WTC11 (cell line): Measurements from ENCODE around the gene GPR18. TPM values are rescaled to one million over a fixed set of nuclear protein-coding genes. Genes with fewer than 3 reads are reported as not detected.
A peak's percentile ranks its signal among the peaks of the same experiment; 100 is the strongest.

ENCODE experiments used
- ATAC-seq: fragments of 200-7000 bp; cut with Tn5 transposase; 2 replicates; pipeline ENCODE4 v1.10.0; 2021; ENCODE audit warnings: mild to moderate bottlenecking, moderate library complexity
- CTCF ChIA-PET: fragments of 300-600 bp; sonication (Branson Sonifier 250); formaldehyde crosslinking; loops from one replicate; lab custom pipeline; 2021; ENCODE audit warnings: antibody characterized with exemption; lab: Charles Lee
- POLR2A ChIA-PET: fragments of 350-600 bp; sonication (Branson Sonifier 250); formaldehyde crosslinking; loops from one replicate; lab custom pipeline; 2021; ENCODE audit warnings: antibody characterized with exemption; lab: Charles Lee
- DNase-seq: peaks from one replicate; pipeline ENCODE4 v3.0.0; 2021; ENCODE audit warnings: low spot score
- H3K27ac Mint-ChIP-seq: 2 replicates; pipeline ENCODE4 v1.8.0; 2021; ENCODE audit warnings: mixed read lengths
- H3K27me3 Mint-ChIP-seq: 2 replicates; pipeline ENCODE4 v1.8.0; 2021; ENCODE audit warnings: low read depth, mild to moderate bottlenecking, moderate library complexity, mixed read lengths
- H3K36me3 Mint-ChIP-seq: 2 replicates; pipeline ENCODE4 v1.8.0; 2021; ENCODE audit warnings: mixed read lengths
- H3K4me1 Mint-ChIP-seq: 2 replicates; pipeline ENCODE4 v1.8.0; 2022; ENCODE audit warnings: mixed read lengths
- H3K4me3 Mint-ChIP-seq: 2 replicates; pipeline ENCODE4 v1.8.0; 2021; ENCODE audit warnings: mild to moderate bottlenecking, moderate library complexity, mixed read lengths
- H3K9me3 Mint-ChIP-seq: 2 replicates; pipeline ENCODE4 v1.8.0; 2021; ENCODE audit warnings: mixed read lengths
- E2F1 ChIP-seq: sonication (generic); formaldehyde crosslinking; IDR thresholded peaks from 2 replicates; pipeline ENCODE4 v1.8.0; 2022; ENCODE audit warnings: mild to moderate bottlenecking, missing genetic modification reagents
- ELF4 ChIP-seq: sonication (generic); formaldehyde crosslinking; IDR thresholded peaks from 2 replicates; pipeline ENCODE4 v1.8.1; 2022; ENCODE audit warnings: low read depth, mild to moderate bottlenecking, moderate library complexity, missing genetic modification reagents
- ERG ChIP-seq: fragments of 250-450 bp; sonication (Bioruptor Pico); IDR thresholded peaks from 2 replicates; pipeline ENCODE4 v1.8.0; 2021; ENCODE audit warnings: mild to moderate bottlenecking
- ETV6 ChIP-seq: sonication (generic); formaldehyde crosslinking; IDR thresholded peaks from 2 replicates; pipeline ENCODE4 v1.8.1; 2022; ENCODE audit warnings: mild to moderate bottlenecking, missing genetic modification reagents
- FOXK1 ChIP-seq: sonication (generic); formaldehyde crosslinking; IDR thresholded peaks from 2 replicates; pipeline ENCODE4 v1.8.0; 2022; ENCODE audit warnings: mild to moderate bottlenecking, moderate library complexity, missing genetic modification reagents
- HMGXB4 ChIP-seq: sonication (generic); formaldehyde crosslinking; IDR thresholded peaks from 2 replicates; pipeline ENCODE4 v1.8.1; 2023; ENCODE audit warnings: mild to moderate bottlenecking, moderate library complexity, missing genetic modification reagents
- KAT7 ChIP-seq: sonication (generic); formaldehyde crosslinking; IDR thresholded peaks from 2 replicates; pipeline ENCODE4 v1.8.1; 2023; ENCODE audit warnings: missing genetic modification reagents, mild to moderate bottlenecking, borderline replicate concordance
- MAX ChIP-seq: sonication (generic); formaldehyde crosslinking; IDR thresholded peaks from 2 replicates; pipeline ENCODE4 v1.8.0; 2022; ENCODE audit warnings: mild to moderate bottlenecking, missing genetic modification reagents
- MYBL2 ChIP-seq: sonication (generic); formaldehyde crosslinking; IDR thresholded peaks from 2 replicates; pipeline ENCODE4 v1.8.1; 2023; ENCODE audit warnings: mild to moderate bottlenecking, moderate library complexity, missing genetic modification reagents
- NFYB ChIP-seq: sonication (generic); formaldehyde crosslinking; conservative IDR thresholded peaks from 2 replicates; pipeline ENCODE4 v1.8.0; 2022; ENCODE audit warnings: low read depth, missing genetic modification reagents
- NR3C1 ChIP-seq: sonication (generic); formaldehyde crosslinking; conservative IDR thresholded peaks from 2 replicates; pipeline ENCODE4 v1.8.1; 2023; ENCODE audit warnings: low read depth, mild to moderate bottlenecking, missing genetic modification reagents
- OVOL2 ChIP-seq: fragments of 250-450 bp; sonication (Bioruptor Pico); IDR thresholded peaks from 2 replicates; pipeline ENCODE4 v1.9.0; 2021; ENCODE audit warnings: mild to moderate bottlenecking, borderline replicate concordance
- SMAD4 ChIP-seq: sonication (generic); formaldehyde crosslinking; IDR thresholded peaks from 2 replicates; pipeline ENCODE4 v1.8.0; 2022; ENCODE audit warnings: mild to moderate bottlenecking, missing genetic modification reagents
- TEAD4 ChIP-seq: sonication (generic); formaldehyde crosslinking; IDR thresholded peaks from 2 replicates; pipeline ENCODE4 v1.8.0; 2022; ENCODE audit warnings: mild to moderate bottlenecking, missing genetic modification reagents
- ZBTB43 ChIP-seq: sonication (generic); formaldehyde crosslinking; IDR thresholded peaks from 2 replicates; pipeline ENCODE4 v1.8.1; 2023; ENCODE audit warnings: mild to moderate bottlenecking, missing genetic modification reagents
- ZNF423 ChIP-seq: fragments of 250-450 bp; sonication (Bioruptor Pico); IDR thresholded peaks from 2 replicates; pipeline ENCODE4 v2.1.2; 2022; ENCODE audit warnings: mild to moderate bottlenecking, moderate library complexity
- ZNF512 ChIP-seq: sonication (generic); formaldehyde crosslinking; IDR thresholded peaks from 2 replicates; pipeline ENCODE4 v1.8.1; 2022; ENCODE audit warnings: missing genetic modification reagents, borderline replicate concordance
- ZNF532 ChIP-seq: fragments of 250-450 bp; sonication (Bioruptor Pico); IDR thresholded peaks from 2 replicates; pipeline ENCODE4 v1.9.0; 2021; ENCODE audit warnings: mild to moderate bottlenecking, borderline replicate concordance
- total RNA-seq: library from RNA; stranded (reverse); gene quantifications from 3 replicates; pipeline ENCODE4 v1.2.3, GENCODE V29; 2021

The GPR18 gene
- total RNA-seq, 1 experiment from 2014 or later, result 0.09 TPM

GRCh38 chr13:99263126-99263785, 5.1 kb upstream of the GPR18 start:
- H3K4me3 Mint-ChIP-seq, result no peak overlapping the region
- no peaks in the 10 kb centered on the region for H3K27me3 Mint-ChIP-seq
- ATAC-seq, result no peak
- TF ChIP-seq SMAD4 (CRISPR knock-in tag) (no peak), MYBL2 (no peak), ETV6 (CRISPR knock-in tag) (no peak), HMGXB4 (no peak), FOXK1 (no peak), ELF4 (CRISPR knock-in tag) (no peak), NFYB (CRISPR knock-in tag) (no peak), NR3C1 (CRISPR knock-in tag) (no peak), TEAD4 (CRISPR knock-in tag) (no peak), OVOL2 (no peak), E2F1 (CRISPR knock-in tag) (no peak), ZNF512 (CRISPR knock-in tag) (no peak), ERG (CRISPR knock-in tag) (no peak)
- no peaks in the 10 kb centered on the region for H3K9me3 Mint-ChIP-seq
- H3K27ac Mint-ChIP-seq, result peak overlapping the region; percentile 73
- no peaks in the 10 kb centered on the region for H3K36me3 Mint-ChIP-seq
- no peak for DNase-seq
- H3K4me1 Mint-ChIP-seq, result peaks cover 13% of the 10 kb centered on the region
- POLR2A ChIA-PET, result no interaction called here
- CTCF ChIA-PET, result interaction anchor here (1.1 to 3.1 kb wide), 3 partner anchors 48 to 87 kb away, joined by 3 to 17 read pairs (median 10); no protein-coding TSS in a partner anchor

- ChIA-PET CTCF (interaction anchor here (2.0 kb wide), 1 partner anchor 85 kb away, joined by 4 read pairs; no protein-coding TSS in a partner anchor), POLR2A (no interaction called here)
- DNase-seq, result no peak
- Mint-ChIP-seq H3K27me3 (no peaks in the 10 kb centered on the region), H3K36me3 (no peaks in the 10 kb centered on the region), H3K4me3 (no peak overlapping the region), H3K9me3 (no peaks in the 10 kb centered on the region), H3K27ac (0 out of 2 replicates have a peak overlapping the region, but pooled peaks have one; percentile 40), H3K4me1 (peaks cover 16% of the 10 kb centered on the region)
- TF ChIP-seq ZNF512 (CRISPR knock-in tag) (no peak), ZNF423 (CRISPR knock-in tag) (peak; percentile 42; the same call in 1 of the 2 replicates)
- ATAC-seq, result no peak
Measured at GRCh38 chr13:99261059-99261458, 2.9 kb upstream of the GPR18 start.

GRCh38 chr13:99260216-99260615, 2.0 kb upstream of the GPR18 start:
- ChIA-PET CTCF (interaction anchor here (0.8 to 2.0 kb wide), 2 partner anchors 9 to 84 kb away, joined by 3 to 4 read pairs; no protein-coding TSS in a partner anchor), POLR2A (no interaction called here)
- no peak for ATAC-seq
- no peak for DNase-seq
- Mint-ChIP-seq H3K27me3 (no peaks in the 10 kb centered on the region), H3K36me3 (no peaks in the 10 kb centered on the region), H3K9me3 (no peaks in the 10 kb centered on the region), H3K4me3 (no peak overlapping the region), H3K27ac (peak overlapping the region; percentile 15), H3K4me1 (peaks cover 16% of the 10 kb centered on the region)
- no peak for TF ChIP-seq KAT7 (CRISPR knock-in tag)
- no peak for TF ChIP-seq ZNF532 (CRISPR knock-in tag)
- no peak for TF ChIP-seq MAX (CRISPR knock-in tag)
- TF ChIP-seq ZBTB43 (CRISPR knock-in tag), result no peak
